GDM1 (cell line): ENCODE data around the gene SORL1.
A peak's percentile ranks its signal among the peaks of the same experiment; 100 is the strongest.

Source experiments
- DNase-seq: peaks from one replicate; lab custom pipeline; 2025; lab: John Stamatoyannopoulos, UW

SORL1 gene

DNA sequence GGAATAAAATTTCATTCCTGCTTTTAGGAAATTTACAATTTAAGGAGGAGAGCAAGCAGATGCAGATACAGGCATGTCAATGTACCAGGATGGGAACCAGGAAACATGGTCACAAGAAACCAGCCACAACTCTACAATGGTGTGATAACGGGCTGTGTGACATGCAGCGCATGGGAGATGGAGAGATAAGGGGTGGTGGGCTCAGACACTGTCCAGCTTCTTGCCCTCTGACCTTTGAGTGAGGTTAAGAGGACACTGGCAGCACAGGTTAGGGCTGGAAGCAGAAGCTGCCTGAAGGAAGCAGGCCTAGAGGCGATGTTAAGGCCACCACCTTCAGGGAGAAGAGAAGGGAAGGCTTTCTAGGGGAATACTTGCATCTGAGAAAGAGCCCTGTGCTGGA lies 3.0 kb downstream of the SORL1 start:
- DNase-seq: no peak

DNA sequence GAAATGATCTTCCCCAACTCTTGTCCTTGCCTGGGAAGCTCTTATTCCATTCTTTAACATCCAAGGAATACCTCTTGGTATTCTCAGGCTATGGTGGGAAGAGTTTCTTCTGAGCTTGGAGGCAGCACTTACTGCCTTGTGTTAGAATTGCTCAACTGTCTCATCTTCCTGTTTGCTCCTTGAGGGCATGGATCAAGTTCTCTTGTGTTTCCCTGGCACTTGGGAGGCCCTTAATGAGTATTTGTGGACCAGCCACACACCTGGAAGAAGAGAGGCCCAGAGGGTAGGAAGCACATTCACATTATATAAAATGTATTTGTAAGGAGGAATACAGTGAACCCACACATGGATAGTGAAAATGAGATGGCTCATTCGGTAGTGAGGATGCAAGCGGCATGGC lies 4.0 kb downstream of the SORL1 start:
- no peak for DNase-seq

DNA sequence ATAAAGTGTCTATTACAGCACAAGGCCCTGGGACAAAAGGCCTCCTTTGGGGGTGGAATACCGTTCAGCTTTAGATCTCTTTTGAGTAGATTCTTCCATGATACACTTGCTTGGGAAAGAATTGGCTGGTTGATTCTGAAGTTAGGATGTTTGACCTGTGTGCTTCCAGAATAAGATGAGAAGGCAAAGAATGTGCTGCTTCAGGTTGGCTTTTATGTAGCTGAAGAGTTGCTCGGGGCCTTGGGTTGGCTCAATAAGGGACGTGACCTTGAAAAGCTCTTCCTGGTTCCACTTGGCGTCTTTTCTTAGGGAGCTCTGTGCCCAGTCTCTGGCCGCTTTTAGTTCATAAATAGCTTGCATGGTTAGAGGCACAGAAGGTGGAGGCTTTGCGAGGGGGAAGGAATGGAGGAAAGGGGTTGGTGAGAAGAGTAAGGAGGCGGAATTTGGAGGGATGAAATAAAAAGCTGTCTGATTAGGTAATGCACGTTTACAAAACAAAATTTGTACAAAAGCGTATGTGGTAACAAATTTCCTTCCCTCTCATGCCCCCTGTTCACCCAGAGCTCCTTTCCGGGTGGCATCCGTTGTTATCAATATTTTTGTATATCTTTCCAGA lies 4.8 kb downstream of the SORL1 start:
- DNase-seq: no peak

DNA sequence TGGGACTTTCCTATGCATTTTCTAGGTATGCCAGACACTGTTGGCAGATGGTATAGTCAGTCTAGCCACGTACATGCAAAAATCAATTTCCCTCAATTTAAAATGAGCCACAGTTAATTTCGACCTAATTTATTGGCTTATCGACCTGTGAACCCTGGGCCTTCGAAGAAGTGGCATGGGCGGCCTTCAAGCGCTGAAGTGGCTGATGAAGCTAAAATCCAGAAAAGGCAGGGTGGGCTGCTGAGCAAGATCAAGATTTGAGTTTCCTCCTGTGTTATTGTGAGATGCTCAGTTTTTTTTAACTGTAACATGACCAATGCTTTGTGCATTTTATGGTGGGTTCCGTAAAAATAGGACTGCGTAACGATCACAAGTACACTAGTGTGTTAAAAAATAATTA lies 6.4 kb downstream of the SORL1 start:
- no peak for DNase-seq

DNA sequence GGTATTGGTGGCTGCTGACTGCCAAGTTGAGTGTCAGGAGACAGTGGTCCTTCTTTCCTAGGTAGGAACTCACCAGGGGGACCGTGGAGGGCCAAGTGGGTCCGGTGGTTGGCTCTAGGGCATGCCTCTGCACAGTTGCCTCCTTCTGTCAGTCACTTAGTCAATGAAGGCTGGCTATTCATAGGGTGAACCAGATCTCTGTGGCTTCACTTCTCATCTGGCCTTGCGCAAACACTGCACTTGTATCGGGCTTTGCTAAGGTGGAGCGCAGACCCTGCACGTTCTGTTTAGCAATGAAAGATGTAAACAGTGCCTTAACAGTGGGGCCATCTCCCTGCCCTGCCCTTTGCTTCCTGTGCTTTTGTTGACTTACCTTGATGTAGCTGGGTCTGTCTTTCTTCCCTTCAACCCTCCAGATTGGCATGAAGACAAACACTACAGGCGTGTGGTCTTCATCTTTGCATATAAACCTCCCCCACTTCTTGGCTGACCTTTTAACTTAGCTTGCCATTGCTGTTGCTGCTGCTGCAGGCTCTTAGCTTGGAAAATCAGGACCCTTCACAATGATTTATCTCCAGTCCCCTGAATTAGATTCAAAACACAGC lies 7.4 kb downstream of the SORL1 start:
- no peak for DNase-seq

DNA sequence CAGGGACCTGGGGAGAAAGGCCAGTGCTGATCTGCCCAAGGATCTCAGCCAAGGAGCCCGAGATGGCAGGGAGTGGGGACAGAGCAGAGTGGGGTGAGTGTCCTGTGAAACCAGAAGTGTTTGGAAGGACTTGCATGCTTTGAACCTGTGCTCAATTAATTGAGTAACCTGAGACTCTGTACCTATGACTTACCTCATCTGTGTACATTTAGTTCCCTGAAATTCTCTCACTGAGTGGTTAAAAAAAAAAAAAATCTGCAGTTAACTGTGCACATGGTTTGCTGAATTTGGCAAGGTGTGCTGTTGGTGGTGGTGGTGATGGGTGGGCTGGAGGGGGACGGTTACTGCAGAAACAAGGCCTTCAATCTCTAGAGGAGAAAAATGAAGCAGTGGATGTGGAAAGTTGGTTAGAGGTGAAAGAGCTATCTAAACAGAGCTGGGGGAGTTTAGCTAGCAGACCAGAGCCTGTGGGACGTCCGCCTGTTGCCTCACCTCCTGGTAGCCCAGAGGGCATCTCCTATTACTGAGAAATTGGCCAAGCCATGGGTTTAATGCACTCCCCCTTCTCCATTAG lies 8.9 kb downstream of the SORL1 start:
- no peak for DNase-seq

DNA sequence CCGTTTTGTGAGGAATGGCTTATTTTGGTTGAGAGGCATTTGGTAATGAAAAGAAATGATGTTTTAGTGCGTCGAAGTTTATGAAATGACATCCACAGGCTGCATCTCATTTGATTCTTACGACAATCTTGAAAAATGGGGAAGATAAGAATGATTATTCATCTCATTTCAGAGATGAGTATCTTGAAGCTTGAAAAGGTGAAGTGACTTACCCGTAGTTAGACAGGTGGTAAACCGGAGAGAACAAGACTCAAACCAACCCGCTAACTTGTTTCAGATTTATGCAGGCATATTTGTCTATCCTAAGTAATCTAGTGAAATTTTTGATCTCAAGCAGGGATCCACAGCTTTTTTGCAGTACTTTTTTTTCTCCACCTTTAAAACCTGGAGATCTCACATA lies 9.7 kb downstream of the SORL1 start:
- DNase-seq: no peak

DNA sequence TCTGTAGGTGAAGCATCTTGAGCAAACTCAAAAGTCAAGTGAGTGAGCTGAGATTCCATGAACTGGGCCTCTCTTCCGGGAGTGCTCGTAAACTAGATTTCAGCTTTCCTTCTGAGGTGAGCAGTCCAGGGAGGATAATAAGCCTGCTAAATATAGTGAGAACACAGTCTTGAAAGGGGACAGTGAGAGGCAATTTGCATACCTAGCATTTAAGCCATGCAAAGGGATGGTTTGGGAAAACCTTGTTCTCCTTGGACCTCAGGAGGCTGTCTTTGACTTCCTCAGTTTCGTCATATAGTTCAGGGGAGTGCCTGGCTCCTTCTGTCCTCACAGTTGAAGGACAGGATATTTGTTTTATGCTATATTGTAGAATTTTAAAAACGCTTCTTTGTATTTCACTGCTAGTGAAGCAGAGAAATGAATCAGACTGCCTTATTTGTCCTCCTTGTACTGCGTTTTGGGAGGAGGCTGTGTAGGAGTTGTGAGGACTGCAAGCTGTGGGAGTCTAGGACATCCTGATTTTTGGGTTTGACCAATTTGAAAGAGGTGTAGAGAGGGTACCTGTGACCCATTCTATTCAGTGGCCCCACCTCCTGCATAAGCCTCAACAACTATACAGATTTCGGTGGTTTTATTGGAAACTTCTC lies 11.7 kb downstream of the SORL1 start:
- DNase-seq: no peak

DNA sequence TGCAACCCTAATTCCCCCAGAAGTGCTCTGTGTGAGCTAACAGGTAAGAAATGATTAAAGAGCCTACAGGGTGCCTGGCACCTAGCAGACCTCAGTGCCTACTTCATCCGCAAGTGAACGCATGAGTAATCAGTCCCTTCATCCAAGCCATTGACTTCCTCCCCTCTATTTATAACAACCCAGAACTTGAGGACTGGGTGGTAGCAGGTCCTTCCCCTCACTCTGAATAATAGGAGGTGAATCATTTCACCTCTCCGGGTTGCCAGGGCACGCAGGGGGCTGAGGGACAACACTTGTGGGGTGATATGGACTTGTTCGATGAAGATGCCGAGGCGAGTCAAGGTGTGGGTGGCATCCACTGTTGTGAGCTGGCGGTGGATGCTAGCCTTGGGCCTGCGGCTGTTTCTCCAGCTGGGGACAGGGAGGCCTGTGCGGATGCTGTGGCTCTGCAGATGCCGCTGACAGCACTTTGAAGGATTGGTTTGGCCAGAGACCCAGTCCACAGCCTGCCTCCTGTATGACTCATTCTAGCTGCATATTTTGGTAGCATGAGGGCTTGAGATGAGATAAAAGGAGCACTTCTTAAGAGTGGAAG lies 12.3 kb downstream of the SORL1 start:
- peak; percentile 68 for DNase-seq

DNA sequence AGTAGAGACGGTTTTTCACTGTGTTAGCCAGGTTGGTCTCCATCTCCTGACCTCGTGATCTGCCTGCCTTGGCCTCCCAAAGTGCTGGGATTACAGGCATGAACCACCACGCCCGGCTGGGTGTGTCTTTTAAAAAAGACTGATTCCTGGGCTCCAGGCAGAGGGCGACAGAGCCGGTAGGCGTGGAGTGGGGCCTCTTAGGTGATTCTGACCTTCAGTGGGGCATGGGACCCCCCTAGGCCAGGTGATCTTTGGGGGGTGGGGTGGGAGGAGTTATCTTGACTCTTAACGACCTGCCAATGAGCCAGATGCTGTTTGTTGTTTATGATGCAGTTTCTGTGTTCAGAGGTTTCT lies 13.6 kb downstream of the SORL1 start:
- no peak for DNase-seq

DNA sequence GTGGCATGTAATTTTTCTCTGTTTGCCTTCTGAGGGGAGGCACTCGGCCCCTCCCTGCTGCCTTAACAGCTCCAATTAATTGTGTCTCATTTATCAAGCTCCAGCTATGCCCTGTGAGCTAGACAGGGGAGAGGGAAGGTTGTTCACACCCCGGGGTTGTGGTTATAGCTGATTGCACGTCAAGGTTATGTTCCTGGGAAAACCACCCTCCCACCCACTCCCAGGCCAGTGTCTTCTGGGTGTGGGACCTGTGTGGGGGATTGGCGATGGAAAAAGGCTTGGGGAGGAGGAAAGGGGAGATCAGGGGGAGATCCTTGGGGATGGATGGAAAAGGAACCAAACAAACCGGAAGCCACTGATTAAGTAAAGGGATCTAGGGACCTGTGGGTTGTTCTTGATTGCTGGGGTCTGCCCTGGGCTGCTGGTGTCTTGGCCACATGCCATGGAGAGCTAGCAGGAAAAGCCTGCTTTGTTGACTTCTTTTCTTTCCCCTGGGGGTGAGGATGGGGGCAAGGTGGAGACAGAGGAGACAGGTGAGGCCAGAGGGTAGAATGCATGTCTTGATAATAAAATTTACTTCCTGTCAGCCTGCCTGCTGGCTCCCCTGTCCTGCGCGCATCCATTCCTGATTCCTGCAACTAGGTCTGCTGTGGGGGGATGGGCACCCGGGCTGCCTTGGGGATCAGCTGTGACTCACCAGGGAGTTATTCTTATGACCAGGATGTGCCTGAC lies 14.1 kb downstream of the SORL1 start:
- peak; percentile 9 for DNase-seq

DNA sequence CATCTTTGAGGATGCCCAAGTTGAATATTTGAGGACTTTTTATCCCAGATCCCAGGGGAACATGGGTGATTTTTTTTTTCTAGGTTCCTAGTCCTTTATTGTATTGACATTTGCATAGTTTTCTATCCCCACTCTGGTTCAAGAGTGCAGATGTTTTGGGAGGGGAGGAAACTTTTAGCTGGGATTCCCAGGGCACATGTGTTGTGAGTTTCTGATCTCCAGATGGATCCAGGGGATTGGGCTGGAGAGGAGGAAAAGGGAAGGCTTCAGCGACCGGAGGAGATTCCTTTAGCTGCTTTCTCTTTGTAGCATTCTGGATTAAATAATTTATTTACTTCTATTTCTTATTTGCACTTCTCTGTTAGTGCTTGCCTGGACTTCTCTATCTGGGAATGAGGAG lies 15.4 kb downstream of the SORL1 start:
- DNase-seq: no peak

DNA sequence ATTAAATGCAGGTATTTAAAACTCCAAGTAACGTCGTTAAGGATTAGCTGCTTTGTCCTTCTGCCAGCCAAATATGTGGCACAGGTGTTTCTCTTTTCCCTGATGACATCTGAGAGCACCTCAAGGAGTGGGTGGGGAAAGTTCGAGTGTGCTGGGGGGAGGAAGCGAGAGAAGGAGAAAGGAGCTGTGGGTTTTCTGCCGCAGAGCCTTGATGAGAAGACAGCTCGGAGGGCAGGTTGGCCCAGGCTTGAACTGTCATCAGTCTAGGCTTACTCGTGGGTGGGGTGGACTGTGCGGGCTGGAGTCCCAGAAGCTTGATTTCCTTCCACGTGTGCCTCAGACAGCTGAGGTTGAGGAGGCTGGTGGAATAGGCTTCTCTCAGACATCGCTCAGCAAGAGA lies 15.9 kb downstream of the SORL1 start:
- DNase-seq: no peak

DNA sequence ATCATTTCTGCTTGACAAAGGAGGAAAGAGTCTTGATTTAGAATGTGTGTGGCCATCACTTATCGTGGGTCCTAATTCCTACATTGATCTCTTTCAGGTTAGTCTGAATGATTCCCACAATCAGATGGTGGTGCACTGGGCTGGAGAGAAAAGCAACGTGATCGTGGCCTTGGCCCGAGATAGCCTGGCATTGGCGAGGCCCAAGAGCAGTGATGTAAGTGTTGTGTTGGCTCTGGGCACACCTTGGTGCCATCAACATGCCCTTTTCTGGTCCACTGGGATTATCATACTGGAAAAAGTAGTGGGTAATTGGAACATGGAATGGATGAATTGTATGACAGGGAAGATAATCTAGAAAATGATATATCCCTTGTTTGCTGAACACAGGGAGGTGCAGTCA lies 17.8 kb downstream of the SORL1 start:
- no peak for DNase-seq

DNA sequence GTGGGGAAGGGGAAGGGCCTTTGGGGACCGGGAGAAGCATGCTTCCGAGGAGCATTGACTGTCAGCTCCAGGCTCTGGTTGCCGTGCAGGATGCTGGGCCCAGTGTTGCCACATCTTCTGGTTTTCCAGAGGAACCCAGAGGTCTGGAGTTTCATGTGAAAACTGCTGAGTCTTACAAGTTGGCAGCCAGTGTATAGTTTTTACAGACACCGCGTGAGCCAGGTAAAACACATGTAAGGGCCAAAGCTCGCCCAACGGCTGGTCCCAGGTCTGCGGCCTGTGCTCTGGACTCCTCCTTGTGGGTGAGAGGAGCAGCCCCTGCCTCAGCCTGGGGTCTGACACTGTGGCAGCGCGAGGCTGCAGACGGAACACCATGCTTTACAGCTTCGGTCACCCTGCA lies 19.1 kb downstream of the SORL1 start:
- no peak for DNase-seq

DNA sequence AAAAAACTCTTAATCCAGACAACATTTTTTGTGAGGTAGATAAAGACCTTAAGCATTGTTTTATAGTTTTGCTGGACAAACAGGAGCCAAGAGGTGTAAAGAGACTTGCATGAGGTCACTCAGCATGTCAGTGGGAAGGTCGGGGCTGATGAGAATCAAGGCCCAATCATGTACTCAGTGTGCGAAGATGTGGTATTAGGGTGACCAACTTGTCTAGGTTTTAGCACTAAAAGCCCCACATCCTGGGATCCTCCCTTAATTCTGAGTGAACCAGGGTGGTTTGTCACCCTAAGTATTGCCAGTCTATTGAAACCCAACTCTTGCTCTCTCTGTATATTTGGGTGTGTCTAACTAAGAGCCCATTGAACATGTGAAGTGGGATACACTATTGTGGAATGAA lies 20.2 kb downstream of the SORL1 start:
- no peak for DNase-seq

DNA sequence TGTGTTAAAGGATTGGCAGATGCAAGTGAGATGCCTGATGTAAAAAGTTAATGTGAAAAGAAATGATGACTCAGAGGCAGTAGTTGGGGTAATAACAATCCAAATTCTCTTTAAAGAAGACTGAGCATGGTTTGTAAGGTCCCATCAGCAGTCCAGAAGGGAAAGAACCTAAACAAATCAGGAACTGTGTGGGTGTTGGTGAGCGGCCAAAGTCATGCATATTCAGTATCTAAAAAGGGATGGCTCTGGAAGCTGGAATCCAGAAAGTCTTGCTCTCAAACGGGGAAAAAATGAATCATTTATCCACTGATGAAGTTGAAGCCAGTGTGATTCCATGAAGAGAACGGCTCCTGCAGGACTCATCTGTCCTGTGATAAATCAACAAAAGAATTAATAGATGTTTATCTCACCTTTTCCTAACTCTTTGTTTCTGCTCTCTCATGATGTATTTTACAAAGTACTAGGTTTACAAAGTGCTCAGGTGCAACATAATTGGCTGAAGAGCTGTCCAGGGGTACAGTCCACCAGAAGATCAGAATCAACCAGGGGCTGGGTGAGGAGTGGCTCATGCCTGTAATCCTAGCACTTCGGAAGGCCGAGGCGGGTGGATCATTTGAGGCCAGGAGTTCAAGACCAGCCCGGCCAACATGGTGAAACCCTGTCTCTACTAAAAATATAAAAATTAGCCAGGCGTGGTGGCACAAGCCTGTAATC lies 21.1 kb downstream of the SORL1 start:
- DNase-seq: no peak

DNA sequence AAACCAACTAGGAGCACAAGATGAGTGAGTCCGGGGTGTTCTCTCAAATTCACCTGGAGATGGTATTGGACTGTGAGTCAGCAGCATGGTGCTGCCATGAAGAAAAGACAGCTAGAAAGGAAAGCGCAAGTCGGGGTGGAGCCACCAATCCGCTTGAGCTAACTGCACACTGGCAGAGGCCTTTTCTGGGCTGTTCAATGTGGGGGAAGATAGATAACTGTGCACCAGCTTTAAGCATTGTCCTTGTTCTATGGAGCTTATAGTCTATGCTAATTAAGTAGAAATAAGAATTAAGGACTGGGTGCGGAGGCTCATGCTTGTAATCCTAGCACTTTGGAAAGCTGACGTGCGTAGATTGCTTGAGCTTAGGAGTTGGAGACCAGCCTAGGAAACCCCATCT lies 22.6 kb downstream of the SORL1 start:
- DNase-seq: no peak

DNA sequence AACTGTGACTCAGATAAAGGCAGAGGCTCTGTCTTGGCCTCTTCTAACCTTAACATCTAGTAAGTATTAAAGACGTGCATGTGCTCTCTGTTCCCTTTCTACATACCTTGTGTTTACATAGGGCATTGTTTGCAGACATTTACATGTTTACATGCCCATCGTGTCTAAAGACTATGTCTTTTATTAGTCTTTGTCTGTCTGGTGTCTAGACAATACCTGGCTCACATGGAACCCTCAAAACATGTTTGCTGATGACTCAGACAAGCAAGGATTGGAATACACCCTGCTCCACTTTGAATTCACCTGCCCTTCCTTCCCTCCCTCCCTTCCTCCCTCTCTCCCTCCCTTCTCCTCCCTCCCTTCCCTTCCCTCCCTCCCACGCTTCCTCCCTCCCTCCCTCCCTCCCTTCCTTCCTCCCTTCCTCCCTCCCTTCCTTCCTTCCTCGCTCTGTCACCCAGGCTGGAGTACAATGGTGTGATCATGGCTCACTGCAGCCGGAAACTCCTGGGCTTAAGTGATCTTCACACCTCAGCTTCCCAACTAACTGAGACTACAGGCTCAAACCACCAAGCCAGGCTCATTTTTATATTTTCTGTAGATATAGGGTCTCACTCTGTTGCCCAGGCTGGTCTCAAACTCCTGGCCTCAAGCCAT lies 24.4 kb downstream of the SORL1 start:
- DNase-seq: no peak

DNA sequence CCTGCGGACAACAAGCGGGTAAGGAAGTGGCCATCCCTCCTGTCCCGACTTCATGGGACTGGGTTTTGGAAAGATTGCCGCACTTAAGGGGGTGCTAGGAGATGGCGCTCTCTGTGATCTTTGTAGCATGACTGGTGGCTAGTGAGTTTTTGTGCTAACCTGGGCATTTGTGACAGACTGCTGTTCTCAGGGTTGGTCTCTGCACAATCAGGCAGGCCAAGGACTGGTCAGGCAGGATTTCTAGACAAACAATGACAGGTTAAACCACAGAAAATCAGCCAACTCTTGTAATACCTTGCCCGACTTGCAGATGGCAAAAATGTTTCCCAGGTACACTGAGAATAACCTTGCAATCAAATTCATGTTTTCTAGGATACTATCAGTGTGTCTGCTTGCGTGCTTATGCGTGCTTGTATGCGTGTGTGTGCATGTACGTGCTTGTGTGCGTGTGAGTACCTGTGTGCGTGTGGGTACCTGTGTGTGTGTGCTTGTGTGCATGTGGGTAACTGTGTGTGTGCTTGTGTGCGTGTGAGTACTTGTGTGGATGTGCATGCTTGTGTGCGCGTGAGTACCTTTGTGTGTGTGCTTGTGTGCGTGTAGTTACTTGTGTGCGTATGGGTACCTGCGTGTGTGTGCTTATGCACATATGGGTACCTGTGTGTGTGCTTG lies 26.2 kb downstream of the SORL1 start:
- no peak for DNase-seq
